Measurements from ENCODE around the gene GTPBP1. TPM values are rescaled to one million over a fixed set of nuclear protein-coding genes. Genes with fewer than 3 reads are reported as not detected.

Gene GTPBP1
- total and polyA plus RNA-seq, 7 donors, result 15.0 to 59.1 (median 26.8) TPM

GRCh38 chr22:38730411-38730871 lies 24.7 kb downstream of the GTPBP1 start:
- no peaks in the 10 kb centered on the region for H3K27me3 ChIP-seq
- no peak overlapping the region for H3K27ac ChIP-seq
- peaks cover 0 to 40% (median 37%) of the 10 kb centered on the region in 4 donors for H3K4me1 ChIP-seq
- H3K9me3 ChIP-seq, result no peaks in the 10 kb centered on the region
- no peak for DNase-seq
- H3K4me3 ChIP-seq, result no peak overlapping the region
- H3K36me3 ChIP-seq, result peaks cover 50 to 72% (median 65%) of the 10 kb centered on the region in 4 donors
- intact Hi-C loops (cut with DNase I), result no loop called here
- WGBS, 2 donors, result 96 to 97% methylated on average over 13 of the region's 13 CpGs
- TF ChIP-seq POLR2AphosphoS5 (IDR thresholded peaks at IDR 0.05) (no peak), EP300 (IDR thresholded peaks at IDR 0.05) (no peak), CTCF (IDR thresholded peaks at IDR 0.05) (no peak), POLR2A (IDR thresholded peaks at IDR 0.05) (no peak)

DNA sequence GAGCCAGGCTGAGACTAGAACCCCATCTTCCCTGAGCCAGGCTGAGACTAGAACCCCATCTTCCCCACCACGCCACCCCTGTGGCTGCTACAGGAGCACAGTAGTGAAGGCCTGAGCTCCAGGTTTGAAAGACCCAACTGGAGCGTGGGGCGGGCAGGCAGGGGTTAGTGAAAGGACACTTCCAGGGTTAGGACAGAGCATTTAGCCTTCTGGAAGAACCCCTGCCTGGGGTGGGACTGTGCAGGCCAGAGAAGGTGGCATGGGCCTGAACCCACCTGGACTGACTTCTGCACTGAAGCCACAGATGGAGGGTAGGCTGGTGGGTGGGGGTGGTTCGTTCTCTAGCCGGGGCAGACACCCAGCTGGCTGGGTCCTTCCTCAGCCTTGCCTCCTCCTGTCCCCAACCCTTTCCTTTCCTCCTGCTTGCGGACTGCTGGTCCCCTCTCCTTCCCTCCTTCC lies 26.0 kb downstream of the GTPBP1 start:
- intact Hi-C loops (cut with DNase I), result no loop called here
- Histone ChIP-seq H3K27ac (peak overlapping the region; percentile 78 to 81 (median 79)), H3K36me3 (peaks cover 47 to 72% (median 64%) of the 10 kb centered on the region in 4 donors), H3K9me3 (no peaks in the 10 kb centered on the region), H3K4me1 (peaks cover 0 to 47% (median 38%) of the 10 kb centered on the region in 4 donors), H3K27me3 (no peaks in the 10 kb centered on the region), H3K4me3 (no peak overlapping the region)
- TF ChIP-seq EP300 (IDR thresholded peaks at IDR 0.05) (no peak), POLR2A (IDR thresholded peaks at IDR 0.05) (no peak), POLR2AphosphoS5 (IDR thresholded peaks at IDR 0.05) (no peak), CTCF (IDR thresholded peaks at IDR 0.05) (no peak)
- 89 to 95% methylated on average over 6 of the region's 6 CpGs for WGBS, 2 donors
- no peak for DNase-seq

GRCh38 chr22:38732251-38732815 lies 26.6 kb downstream of the GTPBP1 start:
- 76 to 86% methylated on average over 13 of the region's 13 CpGs for WGBS, 2 donors
- Histone ChIP-seq H3K27ac (peak overlapping the region; percentile 78 to 81 (median 79)), H3K4me1 (peaks cover 0 to 47% (median 38%) of the 10 kb centered on the region in 4 donors), H3K4me3 (no peak overlapping the region), H3K27me3 (no peaks in the 10 kb centered on the region), H3K36me3 (peaks cover 45 to 72% (median 64%) of the 10 kb centered on the region in 4 donors), H3K9me3 (no peaks in the 10 kb centered on the region)
- peak; percentile 19 to 63 (median 48) for TF ChIP-seq POLR2AphosphoS5 (IDR thresholded peaks at IDR 0.05)
- no peak for TF ChIP-seq EP300 (IDR thresholded peaks at IDR 0.05)
- TF ChIP-seq CTCF (IDR thresholded peaks at IDR 0.05), result no peak
- no peak for TF ChIP-seq POLR2A (IDR thresholded peaks at IDR 0.05)
- no peak for DNase-seq
- intact Hi-C loops (cut with DNase I), result no loop called here

GRCh38 chr22:38733329-38733723 lies 27.6 kb downstream of the GTPBP1 start:
- Histone ChIP-seq H3K4me1 (peaks cover 0 to 47% (median 38%) of the 10 kb centered on the region in 4 donors), H3K9me3 (no peaks in the 10 kb centered on the region), H3K4me3 (no peak overlapping the region), H3K36me3 (peaks cover 45 to 72% (median 64%) of the 10 kb centered on the region in 4 donors), H3K27ac (peak overlapping the region; percentile 78 to 81 (median 79)), H3K27me3 (no peaks in the 10 kb centered on the region)
- DNase-seq, result no peak
- TF ChIP-seq POLR2A (IDR thresholded peaks at IDR 0.05) (no peak), CTCF (IDR thresholded peaks at IDR 0.05) (peak; percentile 48 to 65 (median 60)), POLR2AphosphoS5 (IDR thresholded peaks at IDR 0.05) (peak in 2 of 4 donors; percentile 7 to 16), EP300 (IDR thresholded peaks at IDR 0.05) (no peak)
- 26 to 41% methylated on average over 4 of the region's 4 CpGs for WGBS, 2 donors
- intact Hi-C loops (cut with DNase I), result no loop called here
